Esophagus muscularis mucosa (tissue), 4 donors: ENCODE data around the gene METAP2. TPM values are rescaled to one million over a fixed set of nuclear protein-coding genes. Genes with fewer than 3 reads are reported as not detected.

Experiments used
- DNase-seq: peaks from one replicate; pipeline ENCODE4 v3.0.0-alpha.2; 2017; ENCODE audit errors: extremely low spot score
- H3K27ac ChIP-seq, 4 donors: fragments of 200-600 bp; sonication (generic); replicated peaks in 1 of 4; 1 replicate in 3 of 4; 2 replicates in 1 of 4; pipeline ENCODE4 v1.5.1; 2016 to 2019; ENCODE audit warnings: mild to moderate bottlenecking in 1 of 4
- H3K27me3 ChIP-seq, 4 donors: fragments of 200-600 bp; sonication (generic); one replicate each; pipeline versions ENCODE4 v1.5.1 to v1.6.0; 2016 to 2019
- H3K36me3 ChIP-seq, 4 donors: fragments of 200-600 bp; sonication (generic); one replicate each; pipeline ENCODE4 v1.5.1; 2016 to 2019
- H3K4me1 ChIP-seq, 4 donors: fragments of 200-600 bp; sonication (generic); one replicate each; pipeline ENCODE4 v1.5.1; 2016 to 2019
- H3K4me3 ChIP-seq, 4 donors: fragments of 200-600 bp; sonication (generic); 1 replicate in 2 of 4; 2 replicates in 2 of 4; pipeline ENCODE4 v1.5.1; 2016 to 2019; ENCODE audit warnings: mild to moderate bottlenecking in 4 of 4, moderate library complexity in 1 of 4
- H3K9me3 ChIP-seq, 4 donors: fragments of 200-600 bp; sonication (generic); 1 replicate in 3 of 4; 2 replicates in 1 of 4; pipeline ENCODE4 v1.5.1; 2016 to 2019
- EP300 ChIP-seq: sonication (generic); formaldehyde crosslinking; IDR thresholded peaks from one replicate; pipeline ENCODE4 v1.6.1; 2017; ENCODE audit warnings: antibody characterized with exemption
- POLR2A ChIP-seq: fragments of 450-650 bp; IDR thresholded peaks from one replicate; pipeline ENCODE4 v1.6.1; 2017; ENCODE audit warnings: antibody characterized with exemption, moderate library complexity, mild to moderate bottlenecking, low read depth
- POLR2AphosphoS5 ChIP-seq, 2 donors: sonication (generic); formaldehyde crosslinking; IDR thresholded peaks; one replicate each; pipeline ENCODE4 v1.6.1; 2017; ENCODE audit warnings: antibody characterized with exemption in 2 of 2
- WGBS: methylation state at CpG from one replicate; pipeline ENCODE4 v1.1.5; 2018; 5-methylcytosine and 5-hydroxymethylcytosine counted together
- intact Hi-C: fragments of 100-400 bp; cut with DNase I; formaldehyde crosslinking; loops from one replicate; pipeline ENCODE4 v1.15.1; 2023
- total RNA-seq, 4 donors: library from RNA; depleted of rRNA; stranded (reverse); fragments of >200 nt; gene quantifications; one replicate each; pipeline versions ENCODE4 v1.1.0 to v1.2.1, GENCODE V29; 2016
- TF ChIP-seq, protein P1 (sequence below), 3 experiments: fragments of 200-600 bp in 2 of 3; fragments of 450-650 bp in 1 of 3; sonication (generic) in 2 of 3; IDR thresholded peaks; one replicate each; pipeline ENCODE4 v1.5.1; 2017 to 2019; ENCODE audit warnings: antibody characterized with exemption in 3 of 3, mild to moderate bottlenecking in 2 of 3, moderate library complexity in 1 of 3

METAP2 gene
- total RNA-seq, 4 donors from 2014 or later = 52.6 to 76.2 (median 69.7) TPM

DNA sequence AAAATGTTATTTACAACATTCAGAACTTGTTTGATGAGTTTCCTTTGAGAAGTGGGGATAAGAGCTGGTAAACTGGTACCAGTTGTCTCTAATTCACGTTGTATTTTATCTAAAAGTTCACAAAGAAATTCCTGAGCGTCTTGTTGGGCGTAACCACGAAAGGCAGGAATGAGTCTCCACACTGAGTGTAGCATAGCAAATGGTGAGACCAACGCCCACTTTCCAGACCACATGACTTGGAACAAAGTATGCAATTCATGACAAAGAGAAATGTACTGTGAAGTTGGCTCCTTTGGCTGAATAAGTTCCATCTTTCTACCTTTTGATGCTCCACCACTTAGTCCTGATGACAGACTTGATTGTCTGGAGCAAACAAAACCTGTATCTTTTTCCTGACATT is 58.9 kb downstream of the METAP2 start:
- TF ChIP-seq EP300 (no peak), POLR2AphosphoS5 (IDR thresholded peaks at IDR 0.05) (no peak)
- TF ChIP-seq, protein P1, sequence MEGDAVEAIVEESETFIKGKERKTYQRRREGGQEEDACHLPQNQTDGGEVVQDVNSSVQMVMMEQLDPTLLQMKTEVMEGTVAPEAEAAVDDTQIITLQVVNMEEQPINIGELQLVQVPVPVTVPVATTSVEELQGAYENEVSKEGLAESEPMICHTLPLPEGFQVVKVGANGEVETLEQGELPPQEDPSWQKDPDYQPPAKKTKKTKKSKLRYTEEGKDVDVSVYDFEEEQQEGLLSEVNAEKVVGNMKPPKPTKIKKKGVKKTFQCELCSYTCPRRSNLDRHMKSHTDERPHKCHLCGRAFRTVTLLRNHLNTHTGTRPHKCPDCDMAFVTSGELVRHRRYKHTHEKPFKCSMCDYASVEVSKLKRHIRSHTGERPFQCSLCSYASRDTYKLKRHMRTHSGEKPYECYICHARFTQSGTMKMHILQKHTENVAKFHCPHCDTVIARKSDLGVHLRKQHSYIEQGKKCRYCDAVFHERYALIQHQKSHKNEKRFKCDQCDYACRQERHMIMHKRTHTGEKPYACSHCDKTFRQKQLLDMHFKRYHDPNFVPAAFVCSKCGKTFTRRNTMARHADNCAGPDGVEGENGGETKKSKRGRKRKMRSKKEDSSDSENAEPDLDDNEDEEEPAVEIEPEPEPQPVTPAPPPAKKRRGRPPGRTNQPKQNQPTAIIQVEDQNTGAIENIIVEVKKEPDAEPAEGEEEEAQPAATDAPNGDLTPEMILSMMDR (IDR thresholded peaks at IDR 0.05) = no peak
- no peaks in the 10 kb centered on the region for H3K27me3 ChIP-seq
- intact Hi-C loops = loop anchor here (10.0 kb wide), 2 partner anchors 198 to 318 kb away; partner anchors contain the start of genes FGD6 and VEZT
- H3K36me3 ChIP-seq = no peaks in the 10 kb centered on the region
- 80% methylated on average over 5 of the region's 5 CpGs for WGBS
- H3K4me3 ChIP-seq = no peak overlapping the region
- H3K27ac ChIP-seq = no peak overlapping the region
- H3K4me1 ChIP-seq = peaks cover 0 to 13% (median 11%) of the 10 kb centered on the region in 4 donors
- no peak for DNase-seq
- H3K9me3 ChIP-seq = no peaks in the 10 kb centered on the region

GRCh38 chr12:95533985-95534384 is 60.0 kb downstream of the METAP2 start:
- Histone ChIP-seq H3K36me3 (no peaks in the 10 kb centered on the region), H3K4me1 (peaks cover 0 to 13% (median 11%) of the 10 kb centered on the region in 4 donors), H3K27ac (peak overlapping the region in 1 of 4 donors; percentile 40), H3K4me3 (no peak overlapping the region), H3K9me3 (no peaks in the 10 kb centered on the region), H3K27me3 (no peaks in the 10 kb centered on the region)
- WGBS = 51% methylated on average over 4 of the region's 4 CpGs
- intact Hi-C loops = loop anchor here (2.0 to 10.0 kb wide), 3 partner anchors 199 to 417 kb away; partner anchors contain the start of genes FGD6 and VEZT
- TF ChIP-seq POLR2AphosphoS5 (IDR thresholded peaks at IDR 0.05) (no peak), EP300 (no peak), POLR2A (no peak)
- TF ChIP-seq, protein P1 (IDR thresholded peaks at IDR 0.05) = no peak
- DNase-seq = no peak

DNA sequence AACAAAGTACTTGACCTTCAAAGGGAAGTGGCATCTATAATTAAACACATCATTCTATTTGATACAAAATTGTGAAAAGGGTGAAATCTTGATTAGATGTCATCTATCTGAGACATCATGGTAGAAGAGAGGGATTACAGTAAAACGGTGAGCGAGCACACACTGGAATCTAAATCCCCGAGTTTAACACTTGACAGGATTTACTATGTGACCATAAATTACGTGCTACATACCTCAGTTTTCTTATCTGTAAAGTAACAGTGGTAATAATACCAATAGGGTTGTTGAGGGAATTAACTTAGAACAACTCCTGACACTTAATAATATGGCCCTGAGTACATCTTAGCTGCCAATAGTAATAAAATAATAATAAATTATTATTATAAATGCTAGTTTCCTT is 64.1 kb downstream of the METAP2 start:
- no peaks in the 10 kb centered on the region for H3K9me3 ChIP-seq
- WGBS = 83% methylated on average over 4 of the region's 4 CpGs
- no peak overlapping the region for H3K4me3 ChIP-seq
- intact Hi-C loops = loop anchor here (10.0 kb wide), 2 partner anchors 203 to 323 kb away; partner anchors contain the start of genes FGD6 and VEZT
- no peak overlapping the region for H3K27ac ChIP-seq
- TF ChIP-seq POLR2A = no peak
- no peak for TF ChIP-seq EP300
- no peak for TF ChIP-seq POLR2AphosphoS5 (IDR thresholded peaks at IDR 0.05)
- TF ChIP-seq, protein P1 (IDR thresholded peaks at IDR 0.05) = no peak
- no peaks in the 10 kb centered on the region for H3K36me3 ChIP-seq
- DNase-seq = no peak
- H3K4me1 ChIP-seq = peaks cover 0 to 13% (median 11%) of the 10 kb centered on the region in 4 donors
- H3K27me3 ChIP-seq = no peaks in the 10 kb centered on the region

- Histone ChIP-seq H3K4me3 (no peak overlapping the region), H3K4me1 (peaks cover 0 to 13% (median 11%) of the 10 kb centered on the region in 4 donors), H3K9me3 (no peaks in the 10 kb centered on the region), H3K27ac (no peak overlapping the region), H3K27me3 (no peaks in the 10 kb centered on the region), H3K36me3 (no peaks in the 10 kb centered on the region)
- intact Hi-C loops = loop anchor here (10.0 kb wide), 2 partner anchors 204 to 324 kb away; partner anchors contain the start of genes FGD6 and VEZT
- DNase-seq = no peak
- TF ChIP-seq, protein P1 (IDR thresholded peaks at IDR 0.05) = no peak
- TF ChIP-seq POLR2AphosphoS5 (IDR thresholded peaks at IDR 0.05) (no peak), POLR2A (no peak), EP300 (no peak)
- WGBS = 57% methylated on average over 5 of the region's 5 CpGs
Measured at GRCh38 chr12:95538656-95539055, 64.7 kb downstream of the METAP2 start.

DNA sequence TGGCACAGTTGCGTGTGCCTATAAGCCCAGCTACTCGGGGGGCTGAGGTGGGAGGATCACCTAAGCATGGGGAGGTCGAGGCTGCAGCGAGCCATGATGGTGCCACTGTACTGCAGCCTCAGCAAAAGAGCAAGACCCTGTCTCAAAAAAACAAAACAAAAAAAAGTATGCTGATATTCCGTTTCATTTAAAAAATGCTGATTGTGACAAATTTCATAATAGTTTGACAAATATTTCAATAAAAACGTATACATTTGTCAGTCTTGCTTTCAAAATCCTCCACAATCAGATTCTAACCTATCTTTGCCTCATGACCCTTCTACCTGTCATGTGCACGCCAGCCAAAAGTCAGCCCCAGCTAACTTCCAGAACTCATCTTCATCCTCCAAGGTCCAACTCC is 67.5 kb downstream of the METAP2 start:
- Histone ChIP-seq H3K27me3 (no peaks in the 10 kb centered on the region), H3K4me1 (no peaks in the 10 kb centered on the region), H3K27ac (no peak overlapping the region), H3K4me3 (no peak overlapping the region), H3K36me3 (no peaks in the 10 kb centered on the region), H3K9me3 (no peaks in the 10 kb centered on the region)
- no peak for DNase-seq
- WGBS = 89% methylated on average over 7 of the region's 7 CpGs
- TF ChIP-seq, protein P1 (IDR thresholded peaks at IDR 0.05) = no peak
- TF ChIP-seq EP300 (no peak), POLR2AphosphoS5 (IDR thresholded peaks at IDR 0.05) (no peak), POLR2A (no peak)
- intact Hi-C loops = no loop called here
